IMR-90 (cell line): Measurements from ENCODE around the gene FAM149A. TPM values are rescaled to one million over a fixed set of nuclear protein-coding genes. Genes with fewer than 3 reads are reported as not detected.

Experiments
- ATAC-seq: fragments of 200-7000 bp; cut with Tn5 transposase; 2 replicates; pipeline ENCODE4 v1.9.1; 2020; ENCODE audit warnings: low read depth, mild to moderate bottlenecking, moderate library complexity
- BruUV-seq: library from RNA; stranded (reverse); fragments of 400-500 nt; replicated peaks from 2 replicates; lab custom pipeline; 2021; lab: Mats Ljungman, UMichigan
- CTCF ChIA-PET: fragments of 300-600 bp; formaldehyde crosslinking; extraction: SDS; loops from one replicate; lab custom pipeline; 2021; ENCODE audit warnings: antibody characterized with exemption; lab: Yijun Ruan, JAX
- POLR2A ChIA-PET: fragments of 300-600 bp; sonication (Branson Sonifier 250); formaldehyde crosslinking; loops from one replicate; lab custom pipeline; 2022; ENCODE audit warnings: antibody characterized with exemption; ENCODE audit not compliant: unreplicated experiment; lab: Charles Lee
- DNase-seq: peaks from one replicate; pipeline ENCODE4 v3.0.0; 2013
- H2AFZ ChIP-seq: replicated peaks from 2 replicates; pipeline ENCODE3; 2013; ENCODE audit warnings: low read length, mild to moderate bottlenecking; ENCODE audit not compliant: poor library complexity
- H2AK5ac ChIP-seq: 2 replicates; pipeline ENCODE4 v1.6.1; 2013; ENCODE audit warnings: low read depth, low read length, inconsistent platforms
- H2AK9ac ChIP-seq: replicated peaks from 2 replicates; pipeline ENCODE3; 2013; ENCODE audit warnings: mild to moderate bottlenecking, low read depth, low read length, moderate library complexity; ENCODE audit not compliant: poor library complexity
- H2BK120ac ChIP-seq: 2 replicates; pipeline ENCODE4 v1.6.1; 2013; ENCODE audit warnings: low read depth, low read length, inconsistent platforms
- H2BK15ac ChIP-seq: 3 replicates; pipeline ENCODE4 v1.6.1; 2013; ENCODE audit warnings: low read depth, low read length, inconsistent platforms
- H2BK20ac ChIP-seq: 2 replicates; pipeline ENCODE4 v1.6.1; 2013; ENCODE audit warnings: low read depth, mild to moderate bottlenecking, inconsistent platforms, low read length, moderate library complexity
- H2BK5ac ChIP-seq: 2 replicates; pipeline ENCODE4 v1.6.1; 2013; ENCODE audit warnings: mild to moderate bottlenecking, low read depth, low read length, inconsistent platforms; ENCODE audit not compliant: poor library complexity, severe bottlenecking
- H3K14ac ChIP-seq: replicated peaks from 2 replicates; pipeline ENCODE4 v1.6.1; 2013; ENCODE audit warnings: low read depth, low read length, inconsistent platforms
- H3K18ac ChIP-seq: 2 replicates; pipeline ENCODE4 v1.6.1; 2013; ENCODE audit warnings: low read depth, low read length, control low read depth
- H3K23ac ChIP-seq: 2 replicates; pipeline ENCODE4 v1.6.1; 2013; ENCODE audit warnings: low read depth, low read length, inconsistent platforms
- H3K27ac ChIP-seq: 2 replicates; pipeline ENCODE4 v1.5.1; 2013; ENCODE audit warnings: mild to moderate bottlenecking, control low read depth, low read length; ENCODE audit not compliant: insufficient read depth
- H3K27me3 ChIP-seq: 2 replicates; pipeline ENCODE4 v1.6.1; 2013; ENCODE audit warnings: low read length; ENCODE audit not compliant: control insufficient read depth, insufficient read depth
- H3K36me3 ChIP-seq: 2 replicates; pipeline ENCODE4 v1.6.1; 2013; ENCODE audit warnings: low read length, mixed read lengths; ENCODE audit not compliant: control insufficient read depth, insufficient read depth
- H3K4ac ChIP-seq: 2 replicates; pipeline ENCODE4 v1.6.1; 2013; ENCODE audit warnings: low read depth, low read length, inconsistent platforms
- H3K4me1 ChIP-seq: 2 replicates; pipeline ENCODE4 v1.6.1; 2013; ENCODE audit warnings: low read length, mixed read lengths; ENCODE audit not compliant: control insufficient read depth, insufficient read depth
- H3K4me2 ChIP-seq: 2 replicates; pipeline ENCODE4 v1.6.1; 2013; ENCODE audit warnings: low read depth, mild to moderate bottlenecking, control low read depth, low read length, moderate library complexity
- H3K4me3 ChIP-seq: 2 replicates; pipeline ENCODE4 v1.5.1; 2013; ENCODE audit warnings: low read depth, mild to moderate bottlenecking, control low read depth, low read length, moderate library complexity; ENCODE audit not compliant: insufficient read depth
- H3K56ac ChIP-seq: 2 replicates; pipeline ENCODE4 v1.6.1; 2013; ENCODE audit warnings: low read length, inconsistent platforms; ENCODE audit not compliant: insufficient read depth; ENCODE audit errors: extremely low read depth
- H3K79me1 ChIP-seq, 2 experiments: 2 replicates each; pipeline ENCODE4 v1.6.1; 2013; ENCODE audit warnings: low read length in 2 of 2, inconsistent platforms in 1 of 2, low read depth in 1 of 2
- H3K9ac ChIP-seq: 2 replicates; pipeline ENCODE4 v1.6.1; 2013; ENCODE audit warnings: low read depth, low read length, control low read depth
- H3K9me1 ChIP-seq: 2 replicates; pipeline ENCODE4 v1.6.1; 2013; ENCODE audit warnings: low read length, inconsistent platforms; ENCODE audit not compliant: insufficient read depth
- H3K9me3 ChIP-seq: 2 replicates; pipeline ENCODE4 v1.6.1; 2013; ENCODE audit warnings: low read length; ENCODE audit not compliant: control insufficient read depth, insufficient read depth
- H4K20me1 ChIP-seq: 2 replicates; pipeline ENCODE4 v1.6.1; 2013; ENCODE audit warnings: low read length, inconsistent platforms; ENCODE audit not compliant: insufficient read depth
- H4K5ac ChIP-seq: 2 replicates; pipeline ENCODE4 v1.6.1; 2013; ENCODE audit warnings: mild to moderate bottlenecking, low read depth, low read length, control low read depth
- H4K8ac ChIP-seq, 2 experiments: 2 replicates each; pipeline ENCODE4 v1.6.1; 2013; ENCODE audit warnings: low read depth in 2 of 2, low read length in 2 of 2, control low read depth in 1 of 2, inconsistent platforms in 1 of 2
- H4K91ac ChIP-seq: 2 replicates; pipeline ENCODE4 v1.6.1; 2013; ENCODE audit warnings: low read depth, low read length, inconsistent platforms; ENCODE audit not compliant: insufficient read depth
- BHLHE40 ChIP-seq: fragments of 150-350 bp; IDR thresholded peaks from 2 replicates; pipeline ENCODE4 v1.6.1; 2016; ENCODE audit warnings: mild to moderate bottlenecking, low read depth, low read length
- CEBPB ChIP-seq: IDR thresholded peaks from 2 replicates; pipeline ENCODE4 v1.6.1; 2012; ENCODE audit warnings: low read depth, low read length, improper control_type of control experiment
- CHD1 ChIP-seq: IDR thresholded peaks from 2 replicates; pipeline ENCODE4 v1.6.1; 2012; ENCODE audit warnings: low read depth, low read length, improper control_type of control experiment
- CTCF ChIP-seq: conservative IDR thresholded peaks from 2 replicates; pipeline ENCODE4 v1.5.1; 2012; ENCODE audit warnings: mild to moderate bottlenecking, low read depth, low read length, improper control_type of control experiment
- ELK1 ChIP-seq: fragments of 150-350 bp; IDR thresholded peaks from 2 replicates; pipeline ENCODE4 v1.6.1; 2016; ENCODE audit warnings: low read depth, mild to moderate bottlenecking, low read length, moderate library complexity, borderline replicate concordance
- MAFK ChIP-seq: IDR thresholded peaks from 2 replicates; pipeline ENCODE4 v1.6.1; 2012; ENCODE audit warnings: low read depth, low read length, improper control_type of control experiment
- MAZ ChIP-seq: IDR thresholded peaks from 2 replicates; pipeline ENCODE4 v1.6.1; 2012; ENCODE audit warnings: low read depth, mild to moderate bottlenecking, low read length, improper control_type of control experiment, moderate library complexity, borderline replicate concordance
- MXI1 ChIP-seq: IDR thresholded peaks from 2 replicates; pipeline ENCODE4 v1.6.1; 2012; ENCODE audit warnings: low read depth, mild to moderate bottlenecking, low read length, moderate library complexity, borderline replicate concordance
- POLR2A ChIP-seq: IDR thresholded peaks from 2 replicates; pipeline ENCODE4 v1.6.1; 2012; ENCODE audit warnings: mild to moderate bottlenecking, low read depth, low read length
- RAD21 ChIP-seq: IDR thresholded peaks from 2 replicates; pipeline ENCODE4 v1.6.1; 2012; ENCODE audit warnings: low read length, improper control_type of control experiment
- RCOR1 ChIP-seq: IDR thresholded peaks from 2 replicates; pipeline ENCODE4 v1.6.1; 2012; ENCODE audit warnings: mild to moderate bottlenecking, low read length, improper control_type of control experiment; ENCODE audit not compliant: insufficient replicate concordance
- RFX5 ChIP-seq: IDR thresholded peaks from 2 replicates; pipeline ENCODE4 v1.8.0; 2012; ENCODE audit warnings: low read depth, mild to moderate bottlenecking, low read length, moderate library complexity
- SMC3 ChIP-seq: fragments of 150-350 bp; IDR thresholded peaks from 2 replicates; pipeline ENCODE4 v1.6.1; 2016; ENCODE audit warnings: low read depth, mild to moderate bottlenecking, antibody characterized with exemption, low read length, moderate library complexity
- USF2 ChIP-seq: fragments of 150-350 bp; IDR thresholded peaks from 2 replicates; pipeline ENCODE4 v1.6.1; 2017; ENCODE audit warnings: mild to moderate bottlenecking, antibody characterized with exemption, low read length, low read depth
- WGBS, 2 experiments: methylation state at CpG; one replicate each; pipeline versions ENCODE4 v1.1.5 to v1.1.7; 2013; ENCODE audit warnings: missing lambda C conversion rate in 2 of 2; ENCODE audit not compliant: insufficient read length in 1 of 2; ENCODE audit errors: extremely low coverage in 2 of 2; 5-methylcytosine and 5-hydroxymethylcytosine counted together
- dilution Hi-C: fragments of 300-500 bp; cut with HindIII; formaldehyde crosslinking; loops from one replicate; pipeline ENCODE4 v1.14.3; 2018; ENCODE audit warnings: low sequenced_read_pairs; ENCODE audit not compliant: unreplicated experiment
- in situ Hi-C: fragments of 300-500 bp; cut with MboI; formaldehyde crosslinking; loops from 3 replicates; pipeline ENCODE4 v1.14.3; 2019; ENCODE audit warnings: low sequenced_read_pairs, inconsistent platforms, mixed read lengths
- intact Hi-C: fragments of 100-400 bp; cut with micrococcal nuclease; formaldehyde crosslinking; loops from 2 replicates; pipeline ENCODE4 v1.10.0; 2022
- polyA plus RNA-seq, 3 experiments: library from polyadenylated mRNA; depleted of rRNA; stranded (reverse); fragments of >200 nt; gene quantifications; 2 replicates each; pipeline ENCODE4 v1.2.3, GENCODE V29; 2012; ENCODE audit warnings: low replicate concordance in 1 of 3
- total RNA-seq: library from RNA; depleted of rRNA; stranded (reverse); fragments of >200 nt; gene quantifications from 2 replicates; pipeline ENCODE4 v1.2.3, GENCODE V29; 2012

The FAM149A gene
- total and polyA plus RNA-seq, 2 of the 4 experiments (the other 2 are of a cell fraction) = 0.54 to 0.70 TPM

GRCh38 chr4:186192066-186192612 is 87.6 kb downstream of the FAM149A start:
- H3K9me1 ChIP-seq = peaks cover 6% of the 10 kb centered on the region; the same call in 1 of the 2 replicates
- H2BK5ac ChIP-seq = peak overlapping the region; percentile 64
- H3K27me3 ChIP-seq = no peaks in the 10 kb centered on the region; the same call in 1 of the 2 replicates
- no TSS peak for BruUV-seq
- no peak overlapping the region for H2AK5ac ChIP-seq
- ATAC-seq = peak; percentile 25; the same call in 1 of the 2 replicates
- peaks cover 2% of the 10 kb centered on the region; the same call in 1 of the 2 replicates for H3K36me3 ChIP-seq
- ChIA-PET POLR2A (no interaction called here), CTCF (interaction anchor here (1.1 kb wide), 1 partner anchor 9 kb away, joined by 5 read pairs; no protein-coding TSS in a partner anchor)
- H3K4me2 ChIP-seq = peak overlapping the region; percentile 39
- no peaks in the 10 kb centered on the region; the same call in 1 of the 2 replicates for H3K4me1 ChIP-seq
- H3K4me3 ChIP-seq = peak overlapping the region; percentile 75
- dilution Hi-C loops = no loop called here
- H3K18ac ChIP-seq = no peak overlapping the region; the same call in 1 of the 2 replicates
- peak overlapping the region; percentile 1; the same call in 1 of the 2 replicates for H4K5ac ChIP-seq
- peak overlapping the region; percentile 80 for H3K27ac ChIP-seq
- H3K9me3 ChIP-seq = no peaks in the 10 kb centered on the region
- H2BK20ac ChIP-seq = no peak overlapping the region
- H4K8ac ChIP-seq = peak overlapping the region; percentile 13 to 66; a peak in 3 of 4 replicates
- H3K23ac ChIP-seq = peak overlapping the region; percentile 7; the same call in 1 of the 2 replicates
- in situ Hi-C loops = no loop called here
- H2AK9ac ChIP-seq = peak overlapping the region; percentile 66
- peak overlapping the region; percentile 79 for H3K9ac ChIP-seq
- H3K4ac ChIP-seq = peak overlapping the region; percentile 4
- H4K91ac ChIP-seq = no peak overlapping the region; the same call in 1 of the 2 replicates
- H4K20me1 ChIP-seq = no peaks in the 10 kb centered on the region
- peak; percentile 48 for DNase-seq
- peaks cover 0 to 5% of the 10 kb centered on the region in 2 experiments; a peak in 2 of 4 replicates for H3K79me1 ChIP-seq
- H2AFZ ChIP-seq = peak overlapping the region; percentile 95
- H3K56ac ChIP-seq = peak overlapping the region; percentile 14; the same call in 1 of the 2 replicates
- peak overlapping the region; percentile 4; the same call in 1 of the 2 replicates for H3K14ac ChIP-seq
- no peak overlapping the region for H2BK120ac ChIP-seq
- WGBS, 2 experiments = 0% methylated on average over 5 of the region's 22 CpGs; no CpG with 5 or more reads in 1 of the 2 experiments
- H2BK15ac ChIP-seq = no peak overlapping the region
- intact Hi-C loops = loop anchor here (1.0 to 10.0 kb wide), 3 partner anchors 11 to 283 kb away; partner anchors contain the start of gene TLR3
- no peak for TF ChIP-seq MAZ
- no peak for TF ChIP-seq ELK1
- TF ChIP-seq MAFK = no peak
- TF ChIP-seq CTCF = no peak
- TF ChIP-seq CEBPB = no peak
- no peak for TF ChIP-seq CHD1
- TF ChIP-seq MXI1 = no peak
- TF ChIP-seq RAD21 = no peak
- no peak for TF ChIP-seq SMC3
- no peak for TF ChIP-seq USF2
- no peak for TF ChIP-seq BHLHE40
- TF ChIP-seq POLR2A = no peak
- TF ChIP-seq RCOR1 = no peak
- no peak for TF ChIP-seq RFX5
